DOHH2 (cell line): ENCODE measurements around the gene NOS3.

Source experiments
- H3F3A ChIP-seq: fragments of 200-600 bp; sonication (generic), shearing (Covaris generic); 2 replicates; pipeline ENCODE4 v1.6.0; 2016; ENCODE audit warnings: antibody characterized with exemption, mild to moderate bottlenecking; ENCODE audit not compliant: control insufficient read depth, insufficient read depth
- H3K27ac ChIP-seq: fragments of 200-600 bp; sonication (generic); 2 replicates; pipeline ENCODE4 v1.5.1; 2014; ENCODE audit warnings: low read depth, mild to moderate bottlenecking, low read length, moderate library complexity
- H3K27me3 ChIP-seq: fragments of 200-600 bp; sonication (generic); 2 replicates; pipeline ENCODE4 v1.6.1; 2014; ENCODE audit warnings: mild to moderate bottlenecking, low read length, mixed read lengths; ENCODE audit not compliant: control insufficient read depth
- H3K36me3 ChIP-seq: fragments of 200-600 bp; sonication (generic); 2 replicates; pipeline ENCODE4 v1.6.1; 2014; ENCODE audit warnings: mild to moderate bottlenecking, low read length, moderate library complexity, mixed read lengths; ENCODE audit not compliant: control insufficient read depth
- H3K4me1 ChIP-seq: fragments of 200-600 bp; sonication (generic); 2 replicates; pipeline ENCODE4 v1.6.1; 2014; ENCODE audit warnings: mild to moderate bottlenecking, low read length, mixed read lengths; ENCODE audit not compliant: control insufficient read depth
- H3K4me2 ChIP-seq: fragments of 200-600 bp; sonication (generic); 2 replicates; pipeline ENCODE4 v1.6.0; 2014; ENCODE audit warnings: mild to moderate bottlenecking, low read length, moderate library complexity
- H3K4me3 ChIP-seq: fragments of 200-600 bp; sonication (generic); 2 replicates; pipeline ENCODE4 v1.5.1; 2014; ENCODE audit warnings: mild to moderate bottlenecking, low read length, mixed read lengths
- H3K79me2 ChIP-seq: fragments of 200-600 bp; sonication (generic); 2 replicates; pipeline ENCODE4 v1.6.1; 2014; ENCODE audit warnings: mild to moderate bottlenecking, low read length, mixed read lengths; ENCODE audit not compliant: control insufficient read depth
- H3K9me2 ChIP-seq: fragments of 200-600 bp; sonication (generic); replicated peaks from 2 replicates; pipeline ENCODE4 v1.6.1; 2014; ENCODE audit warnings: mild to moderate bottlenecking, low read length, mixed read lengths; ENCODE audit not compliant: control insufficient read depth
- H3K9me3 ChIP-seq: fragments of 200-600 bp; sonication (generic); 2 replicates; pipeline ENCODE4 v1.6.1; 2014; ENCODE audit warnings: antibody characterized with exemption, low read length, mixed read lengths; ENCODE audit not compliant: control insufficient read depth, insufficient read depth
- H4K20me1 ChIP-seq: fragments of 200-600 bp; sonication (generic); 2 replicates; pipeline ENCODE4 v1.6.0; 2014; ENCODE audit warnings: low read depth, mild to moderate bottlenecking, antibody characterized with exemption, low read length, moderate library complexity; ENCODE audit not compliant: control insufficient read depth, insufficient read depth
- EZH2phosphoT487 ChIP-seq: fragments of 200-600 bp; sonication (generic); IDR thresholded peaks from 2 replicates; pipeline ENCODE4 v1.6.1; 2017; ENCODE audit warnings: borderline replicate concordance, mild to moderate bottlenecking, antibody characterized with exemption, low read length, moderate library complexity, mixed read lengths
- TF ChIP-seq, protein P1 (sequence below): fragments of 200-600 bp; sonication (generic); IDR thresholded peaks from one replicate; pipeline ENCODE4 v1.5.1; 2014; ENCODE audit warnings: antibody characterized with exemption, mild to moderate bottlenecking, low read depth, low read length; ENCODE audit not compliant: poor library complexity, severe bottlenecking

NOS3 gene

DNA sequence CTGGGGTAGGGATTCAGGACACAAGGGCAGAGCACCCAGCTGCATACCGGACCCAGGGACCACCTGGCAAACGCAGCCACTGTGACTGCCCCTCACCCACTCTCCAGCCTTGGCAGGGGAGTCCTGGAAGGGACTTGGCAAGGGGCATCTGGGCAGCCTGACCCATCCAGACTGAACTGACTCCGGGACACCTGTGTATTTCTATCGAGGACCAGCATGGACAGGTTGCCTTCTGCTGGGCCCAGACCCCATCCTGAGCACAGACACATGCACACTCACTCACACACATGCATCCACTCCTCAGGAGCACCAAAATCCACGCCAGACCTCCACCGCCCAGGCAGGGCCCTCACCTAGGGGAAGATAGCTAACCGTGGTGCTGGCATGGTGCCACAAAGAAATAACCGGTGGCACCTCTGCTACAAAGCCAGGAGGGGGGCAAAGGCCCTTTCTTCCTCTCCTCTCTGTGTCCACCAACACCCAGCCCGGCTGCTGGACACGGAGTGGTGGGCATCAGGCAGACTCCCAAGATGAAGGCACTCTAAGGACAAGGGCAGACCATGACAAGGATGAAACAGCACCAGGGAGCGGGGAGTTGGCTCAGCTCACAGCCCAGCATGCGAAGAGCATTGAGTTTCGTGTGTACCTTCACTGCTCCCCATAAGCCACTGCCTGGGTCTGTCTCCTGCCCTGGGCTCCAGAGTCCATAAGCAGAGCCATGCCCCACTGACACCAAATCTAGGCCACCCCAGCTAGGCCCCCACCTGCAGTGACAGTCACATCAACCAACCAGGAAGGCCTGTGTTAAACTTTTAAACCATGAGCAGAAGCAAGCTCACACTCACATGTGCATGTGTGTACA is 48.0 kb upstream of the NOS3 start:
- Histone ChIP-seq H3K4me3 (no peak overlapping the region), H3K4me2 (no peak overlapping the region), H3K36me3 (no peaks in the 10 kb centered on the region), H3K27me3 (peaks cover 18% of the 10 kb centered on the region), H4K20me1 (no peaks in the 10 kb centered on the region), H3K9me3 (no peaks in the 10 kb centered on the region), H3F3A (no peaks in the 10 kb centered on the region), H3K79me2 (no peaks in the 10 kb centered on the region), H3K4me1 (no peaks in the 10 kb centered on the region; the same call in 1 of the 2 replicates), H3K27ac (no peak overlapping the region), H3K9me2 (no peaks in the 10 kb centered on the region)
- TF ChIP-seq, protein P1, sequence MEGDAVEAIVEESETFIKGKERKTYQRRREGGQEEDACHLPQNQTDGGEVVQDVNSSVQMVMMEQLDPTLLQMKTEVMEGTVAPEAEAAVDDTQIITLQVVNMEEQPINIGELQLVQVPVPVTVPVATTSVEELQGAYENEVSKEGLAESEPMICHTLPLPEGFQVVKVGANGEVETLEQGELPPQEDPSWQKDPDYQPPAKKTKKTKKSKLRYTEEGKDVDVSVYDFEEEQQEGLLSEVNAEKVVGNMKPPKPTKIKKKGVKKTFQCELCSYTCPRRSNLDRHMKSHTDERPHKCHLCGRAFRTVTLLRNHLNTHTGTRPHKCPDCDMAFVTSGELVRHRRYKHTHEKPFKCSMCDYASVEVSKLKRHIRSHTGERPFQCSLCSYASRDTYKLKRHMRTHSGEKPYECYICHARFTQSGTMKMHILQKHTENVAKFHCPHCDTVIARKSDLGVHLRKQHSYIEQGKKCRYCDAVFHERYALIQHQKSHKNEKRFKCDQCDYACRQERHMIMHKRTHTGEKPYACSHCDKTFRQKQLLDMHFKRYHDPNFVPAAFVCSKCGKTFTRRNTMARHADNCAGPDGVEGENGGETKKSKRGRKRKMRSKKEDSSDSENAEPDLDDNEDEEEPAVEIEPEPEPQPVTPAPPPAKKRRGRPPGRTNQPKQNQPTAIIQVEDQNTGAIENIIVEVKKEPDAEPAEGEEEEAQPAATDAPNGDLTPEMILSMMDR = no peak
- no peak for TF ChIP-seq EZH2phosphoT487

DNA sequence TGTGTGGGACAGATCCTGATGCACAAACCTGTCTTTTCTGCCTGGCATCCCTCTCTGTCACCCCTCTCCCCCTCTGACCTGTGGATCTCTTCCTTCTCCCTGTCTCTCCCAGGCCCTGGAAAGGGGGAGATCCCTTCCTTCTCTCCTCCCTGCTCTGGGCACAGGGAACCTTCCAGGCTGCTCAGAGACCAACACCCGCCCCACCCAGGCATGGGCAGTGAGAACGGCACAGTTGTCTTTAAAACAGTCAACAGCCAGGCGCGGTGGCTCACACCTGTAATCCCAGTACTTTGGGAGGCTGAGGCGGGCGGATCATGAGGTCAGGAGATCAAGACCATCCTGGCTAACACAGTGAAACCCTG is 47.4 kb upstream of the NOS3 start:
- Histone ChIP-seq H3K27me3 (peaks cover 12% of the 10 kb centered on the region), H3K4me1 (no peaks in the 10 kb centered on the region; the same call in 1 of the 2 replicates), H4K20me1 (no peaks in the 10 kb centered on the region), H3K4me2 (no peak overlapping the region), H3K9me2 (no peaks in the 10 kb centered on the region), H3K27ac (no peak overlapping the region), H3K4me3 (no peak overlapping the region), H3K36me3 (no peaks in the 10 kb centered on the region), H3K9me3 (no peaks in the 10 kb centered on the region), H3F3A (no peaks in the 10 kb centered on the region), H3K79me2 (no peaks in the 10 kb centered on the region)
- no peak for TF ChIP-seq EZH2phosphoT487
- TF ChIP-seq, protein P1 = no peak

DNA sequence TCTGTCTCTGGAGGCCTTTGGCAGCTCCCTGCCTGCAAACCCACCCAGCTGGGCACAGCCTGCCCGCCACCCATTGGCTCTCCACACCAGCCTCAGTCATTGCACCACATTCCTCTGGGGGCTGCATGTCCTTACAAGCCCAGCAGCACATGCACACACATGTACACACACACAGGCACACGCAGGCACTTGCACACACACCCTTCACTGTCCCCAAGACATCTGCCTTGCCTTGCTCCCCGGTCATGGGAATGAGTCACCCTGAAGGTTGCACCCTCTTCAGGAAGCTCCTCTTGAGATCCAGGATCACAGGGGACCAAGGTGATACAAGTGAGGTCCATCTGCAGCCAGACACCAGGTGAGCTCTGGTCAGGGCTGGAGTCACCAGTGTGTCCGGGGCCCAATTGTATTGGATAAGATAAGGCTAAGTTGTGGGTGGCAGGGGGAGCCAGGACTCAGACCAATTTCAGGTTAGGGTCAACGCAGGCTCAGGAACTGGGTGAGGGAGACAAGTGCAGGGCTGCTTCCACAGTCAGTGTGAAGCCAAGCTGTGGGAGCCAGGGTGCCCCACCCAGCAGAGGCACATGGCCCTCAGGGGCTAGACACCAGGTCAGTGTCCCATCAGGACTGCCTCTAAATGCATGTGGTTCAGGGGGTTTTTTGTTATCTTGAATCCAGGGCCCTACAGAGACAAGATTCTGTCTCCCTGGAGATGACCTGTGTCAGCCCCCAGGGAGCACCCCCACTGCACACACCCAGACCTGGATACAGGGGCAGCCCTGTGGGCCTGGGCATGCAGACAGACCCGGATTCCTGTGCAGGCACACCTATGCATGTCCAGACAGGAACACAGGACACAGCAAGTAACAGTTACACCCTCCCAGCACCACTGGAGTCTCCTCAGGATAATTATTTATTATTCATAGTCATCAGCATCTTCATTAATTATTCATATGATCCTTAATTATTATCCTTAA is 46.5 kb upstream of the NOS3 start:
- Histone ChIP-seq H3K9me2 (no peaks in the 10 kb centered on the region), H3K27ac (no peak overlapping the region), H3K27me3 (peaks cover 6% of the 10 kb centered on the region; the same call in 1 of the 2 replicates), H3K9me3 (no peaks in the 10 kb centered on the region), H3K36me3 (no peaks in the 10 kb centered on the region), H3K4me2 (no peak overlapping the region), H4K20me1 (no peaks in the 10 kb centered on the region), H3F3A (no peaks in the 10 kb centered on the region), H3K4me3 (no peak overlapping the region), H3K79me2 (no peaks in the 10 kb centered on the region), H3K4me1 (no peaks in the 10 kb centered on the region; the same call in 1 of the 2 replicates)
- TF ChIP-seq EZH2phosphoT487 = no peak
- TF ChIP-seq, protein P1 = no peak
